WTC11 (cell line): Measurements from ENCODE around the gene TBC1D22A.

Experiments used
- CBFB ChIP-seq: sonication (generic); formaldehyde crosslinking; IDR thresholded peaks from 2 replicates; pipeline ENCODE4 v1.8.1; 2022; ENCODE audit warnings: mild to moderate bottlenecking, low read depth, missing genetic modification reagents
- ESRRA ChIP-seq: sonication (generic); formaldehyde crosslinking; IDR thresholded peaks from 2 replicates; pipeline ENCODE4 v1.8.1; 2022; ENCODE audit warnings: mild to moderate bottlenecking, missing genetic modification reagents, borderline replicate concordance

- TF ChIP-seq CBFB (CRISPR knock-in tag) (no peak), ESRRA (no peak)
Observed at GRCh38 chr22:47132428-47132825, 370.0 kb downstream of the TBC1D22A start.
